Measurements from ENCODE around the gene CADM1.

- TF ChIP-seq POLR2AphosphoS5 (IDR thresholded peaks at IDR 0.05; ENCODE audit: control insufficient read depth, insufficient read depth, low read depth, low read length) (no peak), RNF2 (IDR thresholded peaks at IDR 0.05) (no peak), CTCF (IDR thresholded peaks at IDR 0.05 in 2 of 3, conservative IDR thresholded peaks at IDR 0.05 in 1 of 3; ENCODE audit: insufficient read depth in 2 of 3, low read depth in 1 of 3, low read length in 3 of 3) (no peak), TAF9B (IDR thresholded peaks at IDR 0.05; ENCODE audit: partially characterized antibody) (no peak), ZNF274 (IDR thresholded peaks at IDR 0.05; ENCODE audit: borderline replicate concordance, low read depth, low read length) (no peak), ATF4 (CRISPR knock-in tag; IDR thresholded peaks at IDR 0.05) (no peak), PREB (CRISPR knock-in tag; IDR thresholded peaks at IDR 0.05) (no peak), ZNF79 (CRISPR knock-in tag; IDR thresholded peaks at IDR 0.05; ENCODE audit: low read depth) (no peak), MAX (CRISPR knock-in tag; IDR thresholded peaks at IDR 0.05) (no peak), EZH2 (IDR thresholded peaks at IDR 0.05; ENCODE audit: borderline replicate concordance, low read depth, low read length) (no peak), ZNF639 (CRISPR knock-in tag; conservative IDR thresholded peaks at IDR 0.05 in 1 of 2, IDR thresholded peaks at IDR 0.05 in 1 of 2) (no peak)
Measured at GRCh38 chr11:115213007-115213406, 291.2 kb downstream of the CADM1 start.

Data from K562 (cell line).